Ascending aorta (tissue), 2 donors: ENCODE results near the gene GPR179. TPM values are rescaled to one million over a fixed set of nuclear protein-coding genes. Genes with fewer than 3 reads are reported as not detected.
A peak's percentile ranks its signal among the peaks of the same experiment; 100 is the strongest.

ENCODE experiments used
- DNase-seq, 2 donors: peaks; one replicate each; pipeline ENCODE4 v3.0.0-alpha.2; 2019; ENCODE audit warnings: low spot score in 2 of 2
- H3K27ac ChIP-seq, 2 donors: fragments of 200-600 bp; sonication (generic); one replicate each; pipeline ENCODE4 v1.5.1; 2016 to 2017; ENCODE audit warnings: mild to moderate bottlenecking in 1 of 2
- H3K27me3 ChIP-seq: fragments of 200-600 bp; sonication (generic); one replicate; pipeline ENCODE4 v1.5.1; 2017
- H3K36me3 ChIP-seq, 2 donors: fragments of 200-600 bp; sonication (generic); one replicate each; pipeline ENCODE4 v1.5.1; 2016
- H3K4me1 ChIP-seq, 2 donors: fragments of 200-600 bp; sonication (generic); one replicate each; pipeline ENCODE4 v1.5.1; 2016 to 2017; ENCODE audit warnings: mild to moderate bottlenecking in 1 of 2
- H3K4me3 ChIP-seq, 2 donors: fragments of 200-600 bp; sonication (generic); one replicate each; pipeline ENCODE4 v1.5.1; 2016 to 2017; ENCODE audit warnings: mild to moderate bottlenecking in 1 of 2
- H3K9me3 ChIP-seq, 2 donors: fragments of 200-600 bp; sonication (generic); one replicate each; pipeline ENCODE4 v1.5.1; 2016
- intact Hi-C: fragments of 100-400 bp; cut with DNase I; formaldehyde crosslinking; loops from one replicate; pipeline ENCODE4 v1.15.1; 2023
- total RNA-seq: library from RNA; depleted of rRNA; stranded (reverse); fragments of >200 nt; gene quantifications from one replicate; pipeline ENCODE4 v1.1.0, GENCODE V29; 2016
- TF ChIP-seq, protein P1 (sequence below), 3 experiments: fragments of 200-600 bp in 2 of 3; fragments of 450-650 bp in 1 of 3; sonication (generic) in 2 of 3; IDR thresholded peaks; one replicate each; pipeline ENCODE4 v1.5.1; 2016 to 2019; ENCODE audit warnings: antibody characterized with exemption in 3 of 3, mild to moderate bottlenecking in 1 of 3, moderate library complexity in 1 of 3

The GPR179 gene
- total RNA-seq, 1 donor from 2014 or later, result not detected

DNA sequence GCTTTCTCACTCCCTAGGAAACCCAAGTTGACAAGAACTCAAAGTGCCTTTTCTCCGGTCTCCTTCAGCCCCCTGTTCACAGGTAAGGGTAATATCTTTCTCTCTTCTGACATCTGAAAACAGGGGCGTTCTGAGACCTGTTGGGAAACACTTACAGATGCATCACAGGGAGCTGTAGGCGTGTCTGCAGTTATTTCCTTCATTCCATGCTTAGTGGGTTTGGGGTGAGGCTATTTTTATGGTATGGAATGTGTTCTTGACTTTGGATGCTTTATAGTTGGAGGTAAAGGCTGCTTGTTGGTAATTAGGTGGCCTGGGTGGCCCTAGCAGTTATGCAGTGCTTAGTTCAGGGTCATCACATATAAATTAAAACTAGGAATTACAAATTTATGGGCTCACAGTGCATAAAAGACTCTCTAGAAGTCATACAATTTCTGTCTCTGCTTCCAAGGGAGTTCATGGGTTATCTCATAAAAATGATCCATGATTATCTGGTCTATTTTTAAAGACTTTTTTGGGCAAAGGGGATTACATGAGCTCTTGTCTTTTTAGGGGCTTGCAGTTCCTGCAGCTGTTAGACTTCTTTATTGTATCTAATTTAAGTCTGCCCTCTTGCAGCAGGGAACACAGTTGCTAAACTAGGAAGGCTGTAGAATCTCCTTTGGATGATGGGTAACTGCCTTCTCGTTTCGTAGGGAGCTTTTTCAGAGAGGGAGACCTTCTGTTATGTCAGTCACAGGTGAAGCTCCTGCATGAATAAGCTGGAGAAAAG, 18.1 kb upstream of the GPR179 start:
- no peak for DNase-seq
- peaks cover 0 to 17% of the 10 kb centered on the region in 2 donors for H3K4me1 ChIP-seq
- H3K27me3 ChIP-seq, result no peaks in the 10 kb centered on the region
- H3K27ac ChIP-seq, result no peak overlapping the region
- intact Hi-C loops, result no loop called here
- no peak overlapping the region for H3K4me3 ChIP-seq
- TF ChIP-seq, protein P1, sequence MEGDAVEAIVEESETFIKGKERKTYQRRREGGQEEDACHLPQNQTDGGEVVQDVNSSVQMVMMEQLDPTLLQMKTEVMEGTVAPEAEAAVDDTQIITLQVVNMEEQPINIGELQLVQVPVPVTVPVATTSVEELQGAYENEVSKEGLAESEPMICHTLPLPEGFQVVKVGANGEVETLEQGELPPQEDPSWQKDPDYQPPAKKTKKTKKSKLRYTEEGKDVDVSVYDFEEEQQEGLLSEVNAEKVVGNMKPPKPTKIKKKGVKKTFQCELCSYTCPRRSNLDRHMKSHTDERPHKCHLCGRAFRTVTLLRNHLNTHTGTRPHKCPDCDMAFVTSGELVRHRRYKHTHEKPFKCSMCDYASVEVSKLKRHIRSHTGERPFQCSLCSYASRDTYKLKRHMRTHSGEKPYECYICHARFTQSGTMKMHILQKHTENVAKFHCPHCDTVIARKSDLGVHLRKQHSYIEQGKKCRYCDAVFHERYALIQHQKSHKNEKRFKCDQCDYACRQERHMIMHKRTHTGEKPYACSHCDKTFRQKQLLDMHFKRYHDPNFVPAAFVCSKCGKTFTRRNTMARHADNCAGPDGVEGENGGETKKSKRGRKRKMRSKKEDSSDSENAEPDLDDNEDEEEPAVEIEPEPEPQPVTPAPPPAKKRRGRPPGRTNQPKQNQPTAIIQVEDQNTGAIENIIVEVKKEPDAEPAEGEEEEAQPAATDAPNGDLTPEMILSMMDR (IDR thresholded peaks at IDR 0.05), result no peak
- H3K36me3 ChIP-seq, result peaks cover 11 to 13% of the 10 kb centered on the region in 2 donors
- H3K9me3 ChIP-seq, result no peaks in the 10 kb centered on the region

DNA sequence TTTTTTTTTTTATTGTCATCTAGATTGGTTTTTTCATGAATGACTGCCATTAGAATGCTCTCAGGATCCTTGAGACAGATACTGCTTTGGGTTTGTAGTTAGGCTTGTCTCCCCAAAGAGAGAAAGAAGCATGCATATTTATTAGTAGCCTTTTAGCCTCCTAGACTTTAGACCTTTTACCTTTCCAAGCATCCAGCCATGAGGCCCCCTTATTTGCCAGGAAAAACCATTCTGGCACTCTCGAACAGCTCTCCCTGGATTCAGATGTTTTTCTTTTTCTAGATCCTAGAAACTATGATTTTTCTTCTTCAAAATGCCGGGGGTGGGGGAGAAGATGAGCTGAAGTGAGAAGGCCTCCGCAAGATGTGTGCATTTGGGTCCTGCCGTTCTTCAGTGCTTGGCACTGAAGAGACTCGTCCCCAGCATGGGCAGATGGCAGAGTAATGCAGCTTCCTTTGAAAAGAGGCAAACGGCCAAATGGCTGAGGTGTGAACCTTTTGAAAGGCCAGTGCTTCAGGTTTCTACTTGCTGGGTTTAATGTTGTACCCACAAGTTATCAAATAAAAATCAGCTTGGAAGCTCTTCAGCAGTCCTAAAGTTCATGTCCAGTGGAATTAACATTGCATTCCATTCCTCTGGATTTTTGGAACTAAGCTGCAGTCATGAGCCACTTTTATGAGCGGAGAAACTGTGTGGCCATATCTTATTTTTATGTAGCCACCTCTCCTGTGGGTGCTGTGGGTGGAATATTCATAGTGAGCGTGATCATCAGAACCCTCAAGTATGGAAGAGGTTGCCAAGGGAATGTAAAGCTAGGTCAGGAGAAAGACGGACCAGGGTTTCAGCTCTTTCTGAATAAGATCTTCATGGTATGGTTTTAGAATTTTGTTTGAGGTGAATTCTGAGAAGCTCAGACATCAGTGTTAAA, 15.1 kb upstream of the GPR179 start:
- TF ChIP-seq, protein P1 (IDR thresholded peaks at IDR 0.05), result no peak
- peak overlapping the region in 1 of 2 donors; percentile 71 for H3K27ac ChIP-seq
- H3K4me3 ChIP-seq, result no peak overlapping the region

DNA sequence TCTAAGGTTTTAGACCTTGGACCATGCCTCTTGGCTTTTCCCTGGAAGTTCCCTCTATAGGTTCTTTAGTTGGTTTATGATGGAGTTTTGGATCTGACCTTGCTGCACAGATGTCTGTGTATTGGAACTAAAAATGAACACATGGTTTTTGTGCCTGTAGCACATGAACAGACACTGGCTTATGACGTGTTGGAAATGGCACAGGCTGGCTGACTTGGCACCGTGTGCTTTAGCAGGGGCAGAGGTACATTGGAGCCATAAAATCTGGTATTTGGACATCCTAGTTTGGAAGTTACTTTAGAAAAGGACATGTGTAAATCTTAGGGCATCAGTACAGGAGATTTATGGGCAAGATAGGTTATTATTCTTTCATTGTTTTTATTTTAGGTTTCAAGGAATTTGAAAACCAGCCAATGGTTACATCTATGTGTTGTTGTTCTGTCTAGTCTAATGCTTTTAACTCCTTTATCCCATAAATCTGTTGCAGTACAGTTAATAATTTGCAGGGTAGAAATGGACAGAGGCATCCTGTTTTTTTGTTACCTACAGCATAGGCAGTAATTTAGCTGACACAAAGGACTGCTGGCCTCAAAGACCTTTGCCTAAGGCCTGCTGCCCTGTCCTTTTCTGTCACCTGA, 13.8 kb upstream of the GPR179 start:
- Histone ChIP-seq H3K9me3 (no peaks in the 10 kb centered on the region), H3K4me3 (no peak overlapping the region), H3K27ac (peak overlapping the region; percentile 71 to 78), H3K27me3 (no peaks in the 10 kb centered on the region), H3K4me1 (peaks cover 10 to 43% of the 10 kb centered on the region in 2 donors), H3K36me3 (no peaks in the 10 kb centered on the region)
- DNase-seq, result no peak
- TF ChIP-seq, protein P1 (IDR thresholded peaks at IDR 0.05), result no peak
- intact Hi-C loops, result loop anchor here (1.0 kb wide), 1 partner anchor 8 kb away; no protein-coding TSS in a partner anchor

More for the DNA sequence above, 15.1 kb upstream of the GPR179 start:
- Histone ChIP-seq H3K27me3 (no peaks in the 10 kb centered on the region), H3K4me1 (peaks cover 4 to 41% of the 10 kb centered on the region in 2 donors), H3K9me3 (no peaks in the 10 kb centered on the region), H3K36me3 (peaks cover 0 to 6% of the 10 kb centered on the region in 2 donors)
- intact Hi-C loops, result no loop called here
- DNase-seq, result no peak

DNA sequence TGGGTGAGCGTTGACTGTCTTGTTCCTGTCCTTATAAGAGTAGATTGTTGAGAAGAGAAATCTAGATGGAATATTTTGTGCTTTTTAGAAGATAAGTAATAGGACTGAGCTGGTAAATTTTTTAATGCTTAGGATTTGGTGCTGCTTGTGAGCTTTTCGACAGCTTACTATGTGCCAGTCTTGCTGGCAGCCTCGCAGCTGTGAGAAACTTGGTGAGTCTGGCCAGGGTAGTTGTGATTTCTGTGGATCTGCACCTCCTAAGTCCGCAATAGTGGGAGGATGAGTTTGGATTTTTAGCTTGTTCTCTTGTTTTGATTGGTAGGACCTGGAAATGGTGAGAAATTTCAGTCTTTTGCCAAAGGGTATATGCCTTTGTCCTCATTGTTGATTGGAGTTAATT, 11.5 kb upstream of the GPR179 start:
- no peak for DNase-seq
- Histone ChIP-seq H3K27me3 (no peaks in the 10 kb centered on the region), H3K9me3 (no peaks in the 10 kb centered on the region), H3K4me1 (peaks cover 10 to 43% of the 10 kb centered on the region in 2 donors), H3K4me3 (peak overlapping the region; percentile 7 to 16), H3K36me3 (no peaks in the 10 kb centered on the region), H3K27ac (peak overlapping the region; percentile 37 to 71)
- TF ChIP-seq, protein P1 (IDR thresholded peaks at IDR 0.05), result no peak
- intact Hi-C loops, result no loop called here

DNA sequence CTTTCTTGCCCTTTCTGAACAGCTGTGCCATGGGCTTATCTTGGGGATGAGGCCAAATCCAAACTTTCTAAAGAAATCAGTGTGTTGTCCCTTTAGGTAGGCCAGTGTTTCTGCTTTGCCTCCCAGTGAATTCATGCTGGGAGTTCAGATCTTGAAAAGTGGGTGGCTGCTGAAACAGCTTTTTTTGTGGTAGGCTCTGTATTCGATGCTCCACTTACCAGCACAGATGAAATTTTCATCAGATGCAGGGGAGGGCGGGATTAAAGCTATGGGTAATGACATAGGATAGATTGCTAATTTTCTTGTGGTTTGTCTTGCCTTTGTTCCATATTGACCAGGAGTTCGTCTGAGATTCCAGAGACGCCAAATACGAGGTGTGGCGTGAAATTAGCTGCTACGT, 10.7 kb upstream of the GPR179 start:
- Histone ChIP-seq H3K4me1 (peaks cover 10 to 43% of the 10 kb centered on the region in 2 donors), H3K27ac (peak overlapping the region in 1 of 2 donors; percentile 7), H3K4me3 (peak overlapping the region; percentile 16 to 97), H3K27me3 (no peaks in the 10 kb centered on the region), H3K36me3 (no peaks in the 10 kb centered on the region), H3K9me3 (no peaks in the 10 kb centered on the region)
- no peak for DNase-seq
- intact Hi-C loops, result no loop called here
- TF ChIP-seq, protein P1 (IDR thresholded peaks at IDR 0.05), result no peak
